BE2C (cell line): ENCODE results near the gene FBXO44.

Source experiments
- DNase-seq: peaks from one replicate; pipeline ENCODE4 v3.0.0-alpha.2; 2020
- H3K27me3 ChIP-seq: fragments of 250-450 bp; sonication (Bioruptor Pico); 2 replicates; pipeline ENCODE4 v1.5.1; 2020; ENCODE audit warnings: mild to moderate bottlenecking
- H3K36me3 ChIP-seq: fragments of 250-450 bp; sonication (Bioruptor Pico); 2 replicates; pipeline ENCODE4 v1.5.1; 2020; ENCODE audit warnings: mild to moderate bottlenecking
- H3K4me1 ChIP-seq: fragments of 250-450 bp; sonication (Bioruptor Pico); 2 replicates; pipeline ENCODE4 v1.5.1; 2020
- H3K4me3 ChIP-seq: 2 replicates; pipeline ENCODE4 v1.5.1; 2011; ENCODE audit warnings: low read depth, low read length
- H3K9me3 ChIP-seq: fragments of 250-450 bp; sonication (Bioruptor Pico); 2 replicates; pipeline ENCODE4 v1.5.1; 2020
- TF ChIP-seq, protein P1 (sequence below): IDR thresholded peaks from 2 replicates; pipeline ENCODE4 v1.5.1; 2012; ENCODE audit warnings: mild to moderate bottlenecking, low read depth, low read length

FBXO44 gene

DNA sequence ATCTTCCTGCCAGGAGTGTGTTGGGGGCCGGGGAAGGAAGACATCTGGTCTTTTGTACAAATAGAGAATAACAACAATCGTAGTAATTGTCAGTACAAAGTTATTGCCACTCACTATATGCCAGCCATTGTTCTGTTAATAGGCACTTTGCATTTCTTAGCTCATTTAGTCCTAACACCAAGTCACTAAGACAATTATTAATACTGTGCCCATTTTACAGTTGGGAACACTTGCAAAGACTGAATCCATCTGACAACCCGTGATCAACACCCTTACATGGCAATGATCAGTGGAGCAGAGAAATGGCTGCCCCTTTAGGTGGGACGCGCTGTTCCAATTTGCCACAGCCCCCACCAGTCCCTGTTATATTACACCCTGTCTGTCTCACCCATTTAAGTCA, 33.8 kb upstream of the FBXO44 start:
- Histone ChIP-seq H3K9me3 (no peaks in the 10 kb centered on the region), H3K4me1 (no peaks in the 10 kb centered on the region), H3K4me3 (no peak overlapping the region), H3K27me3 (no peaks in the 10 kb centered on the region), H3K36me3 (no peaks in the 10 kb centered on the region)
- no peak for DNase-seq
- TF ChIP-seq, protein P1, sequence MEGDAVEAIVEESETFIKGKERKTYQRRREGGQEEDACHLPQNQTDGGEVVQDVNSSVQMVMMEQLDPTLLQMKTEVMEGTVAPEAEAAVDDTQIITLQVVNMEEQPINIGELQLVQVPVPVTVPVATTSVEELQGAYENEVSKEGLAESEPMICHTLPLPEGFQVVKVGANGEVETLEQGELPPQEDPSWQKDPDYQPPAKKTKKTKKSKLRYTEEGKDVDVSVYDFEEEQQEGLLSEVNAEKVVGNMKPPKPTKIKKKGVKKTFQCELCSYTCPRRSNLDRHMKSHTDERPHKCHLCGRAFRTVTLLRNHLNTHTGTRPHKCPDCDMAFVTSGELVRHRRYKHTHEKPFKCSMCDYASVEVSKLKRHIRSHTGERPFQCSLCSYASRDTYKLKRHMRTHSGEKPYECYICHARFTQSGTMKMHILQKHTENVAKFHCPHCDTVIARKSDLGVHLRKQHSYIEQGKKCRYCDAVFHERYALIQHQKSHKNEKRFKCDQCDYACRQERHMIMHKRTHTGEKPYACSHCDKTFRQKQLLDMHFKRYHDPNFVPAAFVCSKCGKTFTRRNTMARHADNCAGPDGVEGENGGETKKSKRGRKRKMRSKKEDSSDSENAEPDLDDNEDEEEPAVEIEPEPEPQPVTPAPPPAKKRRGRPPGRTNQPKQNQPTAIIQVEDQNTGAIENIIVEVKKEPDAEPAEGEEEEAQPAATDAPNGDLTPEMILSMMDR = no peak

DNA sequence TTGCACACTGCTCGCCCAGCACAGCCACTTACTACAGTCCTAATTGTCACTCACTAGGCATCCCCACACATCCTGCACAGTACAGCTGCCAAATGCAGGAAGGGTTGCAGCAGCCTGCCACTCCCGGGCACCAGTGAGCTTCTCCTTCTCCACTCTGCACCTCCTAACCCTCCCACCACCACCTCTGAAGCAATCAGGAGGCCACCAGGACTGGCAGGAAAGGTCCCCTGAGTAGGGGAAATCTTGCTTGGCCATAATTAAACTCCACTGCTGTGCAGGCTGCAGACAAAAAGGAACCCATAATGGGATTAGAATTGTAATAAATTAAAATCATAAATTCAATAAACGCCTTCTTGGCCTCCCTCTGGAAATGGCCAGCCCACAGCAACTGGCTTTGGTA, 32.3 kb upstream of the FBXO44 start:
- H3K4me3 ChIP-seq = no peak overlapping the region
- DNase-seq = no peak
- H3K9me3 ChIP-seq = no peaks in the 10 kb centered on the region
- H3K27me3 ChIP-seq = no peaks in the 10 kb centered on the region
- H3K4me1 ChIP-seq = no peaks in the 10 kb centered on the region
- TF ChIP-seq, protein P1 = no peak
- no peaks in the 10 kb centered on the region for H3K36me3 ChIP-seq

DNA sequence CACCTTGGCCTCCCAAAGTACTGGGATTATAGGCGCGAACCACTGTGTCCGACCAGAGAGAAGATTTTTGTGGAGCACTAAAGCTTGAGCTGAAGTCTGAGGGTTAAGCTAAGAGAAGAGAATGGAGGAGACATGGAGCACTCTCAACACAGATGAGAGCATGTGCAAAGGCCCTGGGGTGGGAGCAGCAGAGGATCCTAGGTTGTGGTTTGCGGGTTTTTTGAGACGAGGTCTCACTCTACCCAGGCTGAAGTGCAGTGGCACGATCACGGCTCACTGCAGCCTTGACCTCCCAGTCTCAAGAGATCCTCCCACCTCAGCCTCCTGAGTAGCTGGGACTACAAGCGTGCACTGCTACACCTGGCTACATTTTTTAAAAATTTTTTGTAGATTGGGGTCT, 31.0 kb upstream of the FBXO44 start:
- TF ChIP-seq, protein P1 = no peak

DNA sequence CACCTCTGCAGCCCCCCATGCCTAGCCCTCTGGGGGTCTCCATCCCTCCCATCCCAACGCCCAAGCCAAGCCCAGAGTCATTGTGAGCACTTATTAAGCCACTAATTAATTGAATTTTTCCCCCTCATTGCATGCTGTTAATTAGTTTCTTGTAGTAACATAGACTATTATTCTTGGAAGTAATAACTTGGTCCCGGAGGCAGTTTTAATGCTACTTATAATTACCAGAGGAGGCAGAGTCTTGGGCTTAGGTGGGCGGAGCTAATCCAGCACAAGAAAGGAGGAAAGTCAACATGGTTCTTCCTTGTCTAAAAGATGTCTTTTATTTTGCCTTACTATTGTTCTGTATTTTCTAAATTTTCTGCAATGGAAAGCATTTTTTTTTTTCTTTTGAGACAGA, 28.1 kb upstream of the FBXO44 start:
- Histone ChIP-seq H3K4me1 (peaks cover 6% of the 10 kb centered on the region), H3K9me3 (no peaks in the 10 kb centered on the region), H3K27me3 (no peaks in the 10 kb centered on the region), H3K36me3 (no peaks in the 10 kb centered on the region), H3K4me3 (no peak overlapping the region)
- TF ChIP-seq, protein P1 = no peak
- DNase-seq = no peak

More for the DNA sequence above, 31.0 kb upstream of the FBXO44 start:
- no peaks in the 10 kb centered on the region for H3K27me3 ChIP-seq
- H3K4me3 ChIP-seq = no peak overlapping the region
- no peak for DNase-seq
- no peaks in the 10 kb centered on the region for H3K9me3 ChIP-seq
- no peaks in the 10 kb centered on the region for H3K4me1 ChIP-seq
- H3K36me3 ChIP-seq = no peaks in the 10 kb centered on the region

DNA sequence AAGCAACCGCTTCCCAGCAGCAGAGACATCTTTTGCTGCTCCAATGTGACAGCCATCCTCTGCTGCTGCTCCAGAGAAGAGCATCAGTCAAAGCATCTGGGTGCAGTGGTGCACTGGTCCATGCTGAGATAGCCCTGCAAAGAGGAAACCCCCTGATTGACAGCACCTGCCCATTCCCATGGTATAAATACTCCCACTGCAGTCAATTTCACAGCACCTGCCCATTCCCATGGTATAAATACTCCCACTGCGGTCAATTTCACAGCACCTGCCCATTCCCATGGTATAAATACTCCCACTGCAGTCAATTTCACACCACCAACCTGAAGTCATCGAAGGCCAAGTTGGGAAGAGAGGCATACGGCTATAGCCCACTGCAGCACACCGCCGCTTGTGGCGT, 25.9 kb upstream of the FBXO44 start:
- TF ChIP-seq, protein P1 = no peak
- Histone ChIP-seq H3K36me3 (no peaks in the 10 kb centered on the region), H3K27me3 (no peaks in the 10 kb centered on the region), H3K4me3 (no peak overlapping the region), H3K9me3 (no peaks in the 10 kb centered on the region), H3K4me1 (peaks cover 6% of the 10 kb centered on the region)
- DNase-seq = no peak

DNA sequence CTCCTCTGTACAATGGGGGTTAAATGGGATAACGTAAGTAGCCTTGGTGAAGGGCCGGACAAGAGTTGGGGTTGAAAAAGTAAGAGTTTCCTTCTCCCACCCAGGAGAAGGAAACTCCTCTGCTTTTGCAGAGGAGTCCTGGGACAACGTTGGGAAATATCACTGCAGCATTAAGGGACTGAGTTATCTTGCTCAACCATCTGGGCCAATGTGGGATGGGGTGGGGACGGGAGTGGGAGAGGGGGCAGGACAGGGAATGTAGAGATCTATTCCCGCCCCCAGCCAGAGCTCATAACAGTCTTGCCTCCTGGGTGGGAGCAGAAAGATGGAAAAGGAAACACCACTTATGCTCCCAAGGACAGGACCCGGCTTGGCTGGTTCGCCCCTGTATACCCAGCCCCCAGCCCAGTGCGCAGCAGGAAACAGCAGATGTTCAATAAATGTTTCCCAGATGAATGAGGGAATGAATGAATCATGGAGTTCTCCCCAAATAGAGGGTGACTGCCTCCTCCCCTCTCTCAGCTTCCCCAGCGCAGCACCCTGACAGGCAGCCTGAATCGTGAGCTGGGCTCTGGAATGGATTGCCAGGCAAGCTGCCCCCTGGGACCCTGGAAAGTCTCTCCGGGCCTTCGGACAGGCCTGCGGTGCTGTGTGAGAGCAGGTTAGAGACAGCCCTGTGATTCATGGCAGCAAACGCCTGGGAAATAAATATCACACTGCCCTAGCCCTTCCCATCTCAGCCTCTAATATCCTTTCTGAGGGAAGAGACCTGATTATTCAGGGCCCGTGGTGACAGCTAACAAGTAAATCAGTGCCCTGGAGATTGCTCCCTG, 25.3 kb upstream of the FBXO44 start:
- peak; percentile 79 for DNase-seq
- Histone ChIP-seq H3K9me3 (no peaks in the 10 kb centered on the region), H3K4me3 (peak overlapping the region; percentile 6), H3K36me3 (no peaks in the 10 kb centered on the region), H3K27me3 (no peaks in the 10 kb centered on the region), H3K4me1 (peaks cover 6% of the 10 kb centered on the region)
- TF ChIP-seq, protein P1 = no peak
